ENCODE measurements around the gene PEPD.

PEPD gene

GRCh38 chr19:33424181-33424580, 97.4 kb downstream of the PEPD start:
- Histone ChIP-seq H3K27ac (no peak overlapping the region), H3K4me1 (ENCODE audit: control insufficient read depth in 1 of 2, insufficient read depth in 1 of 2, low read depth in 1 of 2, low read length in 1 of 2) (no peaks in the 10 kb centered on the region), H3K27me3 (no peaks in the 10 kb centered on the region), H3K4me3 (ENCODE audit: low read depth in 1 of 2, low read length in 1 of 2) (no peak overlapping the region), H3K9me3 (no peaks in the 10 kb centered on the region), H3K36me3 (no peaks in the 10 kb centered on the region)
- TF ChIP-seq CTCF (IDR thresholded peaks at IDR 0.05), result no peak

GRCh38 chr19:33422369-33423180, 99.0 kb downstream of the PEPD start:
- H3K27me3 ChIP-seq, result no peaks in the 10 kb centered on the region
- H3K36me3 ChIP-seq, result no peaks in the 10 kb centered on the region
- no peak overlapping the region for H3K27ac ChIP-seq
- H3K4me1 ChIP-seq (ENCODE audit: control insufficient read depth in 1 of 2, insufficient read depth in 1 of 2, low read depth in 1 of 2, low read length in 1 of 2), result no peaks in the 10 kb centered on the region
- no peak overlapping the region for H3K4me3 ChIP-seq (ENCODE audit: low read depth in 1 of 2, low read length in 1 of 2)
- H3K9me3 ChIP-seq, result no peaks in the 10 kb centered on the region
- TF ChIP-seq CTCF (IDR thresholded peaks at IDR 0.05), result no peak

GRCh38 chr19:33421368-33421767, 100.2 kb downstream of the PEPD start:
- Histone ChIP-seq H3K27me3 (no peaks in the 10 kb centered on the region), H3K4me1 (ENCODE audit: control insufficient read depth in 1 of 2, insufficient read depth in 1 of 2, low read depth in 1 of 2, low read length in 1 of 2) (peaks cover 2% of the 10 kb centered on the region in 2 experiments), H3K27ac (no peak overlapping the region), H3K9me3 (no peaks in the 10 kb centered on the region), H3K36me3 (no peaks in the 10 kb centered on the region), H3K4me3 (ENCODE audit: low read depth in 1 of 2, low read length in 1 of 2) (no peak overlapping the region)
- TF ChIP-seq CTCF (IDR thresholded peaks at IDR 0.05), result no peak

GRCh38 chr19:33420821-33421220, 100.8 kb downstream of the PEPD start:
- Histone ChIP-seq H3K36me3 (no peaks in the 10 kb centered on the region), H3K27ac (no peak overlapping the region), H3K4me1 (ENCODE audit: control insufficient read depth in 1 of 2, insufficient read depth in 1 of 2, low read depth in 1 of 2, low read length in 1 of 2) (peaks cover 3 to 5% of the 10 kb centered on the region in 2 experiments), H3K9me3 (no peaks in the 10 kb centered on the region), H3K4me3 (ENCODE audit: low read depth in 1 of 2, low read length in 1 of 2) (no peak overlapping the region), H3K27me3 (no peaks in the 10 kb centered on the region)
- no peak for TF ChIP-seq CTCF (IDR thresholded peaks at IDR 0.05)

- H3K27me3 ChIP-seq, result no peaks in the 10 kb centered on the region
These were observed 101.8 kb downstream of the PEPD start for GRCh38 chr19:33419788-33420130.

More at GRCh38 chr19:33419788-33420130, 101.8 kb downstream of the PEPD start:
- H3K4me3 ChIP-seq (ENCODE audit: low read depth in 1 of 2, low read length in 1 of 2), result no peak overlapping the region
- no peak for TF ChIP-seq CTCF (IDR thresholded peaks at IDR 0.05)
- H3K36me3 ChIP-seq, result no peaks in the 10 kb centered on the region
- H3K4me1 ChIP-seq (ENCODE audit: control insufficient read depth in 1 of 2, insufficient read depth in 1 of 2, low read depth in 1 of 2, low read length in 1 of 2), result peaks cover 3 to 5% of the 10 kb centered on the region in 2 experiments
- H3K27ac ChIP-seq, result no peak overlapping the region
- H3K9me3 ChIP-seq, result no peaks in the 10 kb centered on the region
